IPS-15b (cell line): Measurements from ENCODE around the gene DHX34.

Source experiments
- H3K27me3 ChIP-seq: one replicate; pipeline ENCODE4 v1.6.1; 2013; ENCODE audit warnings: low read length; ENCODE audit not compliant: control insufficient read depth, insufficient read depth
- H3K36me3 ChIP-seq: one replicate; pipeline ENCODE4 v1.6.1; 2013; ENCODE audit warnings: low read length; ENCODE audit not compliant: control insufficient read depth, insufficient read depth
- H3K4me1 ChIP-seq: one replicate; pipeline ENCODE4 v1.6.1; 2013; ENCODE audit warnings: mild to moderate bottlenecking, low read length; ENCODE audit not compliant: control insufficient read depth, insufficient read depth
- H3K4me3 ChIP-seq: one replicate; pipeline ENCODE4 v1.5.1; 2013; ENCODE audit warnings: low read depth, low read length
- H3K9ac ChIP-seq: one replicate; pipeline ENCODE4 v1.6.1; 2013; ENCODE audit warnings: low read depth, mild to moderate bottlenecking, low read length
- H3K9me3 ChIP-seq: one replicate; pipeline ENCODE4 v1.6.1; 2013; ENCODE audit warnings: mild to moderate bottlenecking, low read length; ENCODE audit not compliant: control insufficient read depth, insufficient read depth

The DHX34 gene

GRCh38 chr19:47417746-47418691 is 68.9 kb downstream of the DHX34 start:
- H3K27me3 ChIP-seq: peaks cover 64% of the 10 kb centered on the region
- H3K36me3 ChIP-seq: peaks cover 8% of the 10 kb centered on the region
- H3K4me3 ChIP-seq: peak overlapping the region; percentile 58
- H3K4me1 ChIP-seq: peaks cover 14% of the 10 kb centered on the region
- no peaks in the 10 kb centered on the region for H3K9me3 ChIP-seq
- no peak overlapping the region for H3K9ac ChIP-seq

DNA sequence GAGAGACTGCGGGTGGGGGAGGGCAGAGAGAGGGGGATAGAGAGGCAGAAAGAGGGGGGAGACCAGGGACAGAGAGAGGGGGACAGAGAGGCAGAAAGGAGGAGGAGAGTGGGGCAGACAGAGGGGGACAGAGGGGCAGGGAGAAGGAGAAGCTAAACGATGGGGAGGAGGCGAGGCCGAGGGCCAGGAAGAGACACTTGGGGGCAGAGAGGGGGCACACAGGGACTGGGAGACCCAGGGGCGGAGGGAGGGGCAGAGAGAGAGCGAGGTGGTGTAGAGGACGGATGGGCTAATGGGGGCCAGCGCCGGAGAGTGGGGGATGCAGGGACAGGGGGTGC is 69.5 kb downstream of the DHX34 start:
- H3K27me3 ChIP-seq: peaks cover 71% of the 10 kb centered on the region
- no peak overlapping the region for H3K9ac ChIP-seq
- peak overlapping the region; percentile 58 for H3K4me3 ChIP-seq
- H3K36me3 ChIP-seq: peaks cover 8% of the 10 kb centered on the region
- H3K9me3 ChIP-seq: no peaks in the 10 kb centered on the region
- H3K4me1 ChIP-seq: peaks cover 14% of the 10 kb centered on the region

DNA sequence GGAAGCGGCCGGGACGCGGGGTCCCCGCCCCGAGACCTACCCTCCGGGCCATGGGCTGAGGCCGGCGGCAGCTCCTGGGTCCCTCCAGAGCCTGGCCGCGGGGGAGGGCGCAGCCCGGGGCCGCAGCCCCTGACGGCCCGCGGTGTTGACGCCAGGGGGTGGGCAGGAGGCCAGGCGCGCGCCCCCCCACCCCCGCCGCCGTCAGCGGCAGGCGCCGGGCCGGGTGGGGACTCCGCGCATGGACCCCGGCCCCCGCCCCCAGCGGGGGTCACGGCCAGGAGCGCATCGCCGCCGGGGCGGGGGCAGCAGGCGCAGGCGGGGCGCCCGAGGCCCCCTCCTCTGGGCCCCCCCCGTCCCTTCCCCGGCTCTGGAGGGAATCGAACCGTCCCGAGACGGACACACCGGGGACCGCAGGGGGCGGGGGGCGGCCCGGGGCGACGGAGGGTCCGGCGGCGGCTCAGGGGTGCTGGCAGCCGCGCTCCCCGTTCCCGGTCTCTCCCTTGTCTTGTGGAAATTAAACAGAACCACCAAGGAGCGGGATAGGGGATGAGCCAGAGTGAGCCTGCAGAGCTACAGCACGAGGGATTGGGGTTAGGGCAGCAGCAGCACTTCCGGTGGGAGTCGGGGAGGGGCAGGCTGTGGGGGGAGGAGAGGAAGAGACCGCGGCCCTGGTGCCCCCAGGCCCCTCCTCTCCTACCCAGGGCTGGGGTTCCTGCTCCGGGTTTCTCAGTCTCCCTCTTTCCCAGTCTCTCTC is 70.1 kb downstream of the DHX34 start, which contains the start of gene MEIS3:
Gene MEIS3, minus strand, starts transcription at position 498 of the 754 bp plus-strand sequence. Its CDS starts 446 bp downstream, at position 52.
- H3K36me3 ChIP-seq: peaks cover 4% of the 10 kb centered on the region
- H3K4me3 ChIP-seq: peak within 1 kb of the TSS; percentile 58
- H3K4me1 ChIP-seq: peaks cover 14% of the 10 kb centered on the region
- H3K9me3 ChIP-seq: no peaks in the 10 kb centered on the region
- H3K9ac ChIP-seq: no peak within 1 kb of the TSS
- H3K27me3 ChIP-seq: peaks cover 75% of the 10 kb centered on the region

DNA sequence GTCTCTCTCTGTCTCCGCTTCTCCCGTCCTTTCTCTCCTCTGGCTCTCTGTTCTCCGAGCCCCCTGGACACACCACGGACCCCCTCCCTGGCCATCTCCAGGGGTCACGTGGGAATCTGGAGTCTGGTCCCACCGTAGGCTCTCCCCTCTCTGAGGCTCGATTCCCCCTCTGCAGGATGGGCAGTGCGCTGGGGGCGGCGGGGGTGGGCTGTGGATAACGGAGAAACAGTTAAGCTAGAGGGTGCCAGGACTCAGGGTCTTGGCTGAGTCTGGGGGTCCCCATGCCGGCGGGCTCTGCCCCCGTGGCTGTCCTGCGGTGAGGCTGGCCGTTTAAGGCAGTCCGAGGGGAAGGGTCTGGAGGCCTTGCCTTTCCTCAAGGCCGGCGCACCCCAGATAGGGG is 70.7 kb downstream of the DHX34 start:
- Histone ChIP-seq H3K4me1 (peaks cover 14% of the 10 kb centered on the region), H3K9ac (no peak overlapping the region), H3K9me3 (no peaks in the 10 kb centered on the region), H3K36me3 (no peaks in the 10 kb centered on the region), H3K27me3 (peaks cover 77% of the 10 kb centered on the region), H3K4me3 (peak overlapping the region; percentile 48)

DNA sequence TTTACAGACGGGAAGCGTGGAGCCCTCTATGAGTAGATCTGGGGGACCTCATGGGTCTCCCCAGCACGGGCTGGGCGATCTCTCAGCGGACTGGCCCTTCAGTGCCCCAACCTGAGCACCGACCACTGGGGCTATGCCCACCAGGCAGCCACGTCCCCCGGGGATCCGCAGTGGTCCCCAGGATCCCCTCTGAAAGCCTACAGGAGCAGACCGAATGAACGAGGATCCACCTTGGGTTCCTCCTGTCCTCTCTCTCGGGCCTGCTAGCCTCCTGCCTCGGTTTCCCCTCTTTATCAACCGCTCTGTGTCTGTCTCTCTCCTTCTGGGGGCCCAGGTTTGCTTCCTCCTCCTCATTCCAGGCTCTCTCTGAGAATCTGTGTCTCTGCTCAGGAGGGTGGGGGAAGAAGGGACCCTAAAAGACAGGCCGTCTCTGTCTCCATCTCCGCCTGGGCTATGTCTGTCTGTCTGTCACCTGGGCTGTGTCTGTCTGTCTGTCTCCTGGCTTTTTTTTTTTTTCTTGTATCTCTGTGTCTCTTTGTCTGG is 72.2 kb downstream of the DHX34 start:
- peaks cover 78% of the 10 kb centered on the region for H3K27me3 ChIP-seq
- no peaks in the 10 kb centered on the region for H3K9me3 ChIP-seq
- H3K4me1 ChIP-seq: peaks cover 14% of the 10 kb centered on the region
- H3K9ac ChIP-seq: no peak overlapping the region
- H3K4me3 ChIP-seq: peak overlapping the region; percentile 48
- H3K36me3 ChIP-seq: no peaks in the 10 kb centered on the region

- Histone ChIP-seq H3K9ac (no peak overlapping the region), H3K9me3 (no peaks in the 10 kb centered on the region), H3K4me3 (peak overlapping the region; percentile 33), H3K4me1 (peaks cover 14% of the 10 kb centered on the region), H3K36me3 (no peaks in the 10 kb centered on the region), H3K27me3 (peaks cover 78% of the 10 kb centered on the region)
Measured at GRCh38 chr19:47421844-47422395, 72.8 kb downstream of the DHX34 start.

DNA sequence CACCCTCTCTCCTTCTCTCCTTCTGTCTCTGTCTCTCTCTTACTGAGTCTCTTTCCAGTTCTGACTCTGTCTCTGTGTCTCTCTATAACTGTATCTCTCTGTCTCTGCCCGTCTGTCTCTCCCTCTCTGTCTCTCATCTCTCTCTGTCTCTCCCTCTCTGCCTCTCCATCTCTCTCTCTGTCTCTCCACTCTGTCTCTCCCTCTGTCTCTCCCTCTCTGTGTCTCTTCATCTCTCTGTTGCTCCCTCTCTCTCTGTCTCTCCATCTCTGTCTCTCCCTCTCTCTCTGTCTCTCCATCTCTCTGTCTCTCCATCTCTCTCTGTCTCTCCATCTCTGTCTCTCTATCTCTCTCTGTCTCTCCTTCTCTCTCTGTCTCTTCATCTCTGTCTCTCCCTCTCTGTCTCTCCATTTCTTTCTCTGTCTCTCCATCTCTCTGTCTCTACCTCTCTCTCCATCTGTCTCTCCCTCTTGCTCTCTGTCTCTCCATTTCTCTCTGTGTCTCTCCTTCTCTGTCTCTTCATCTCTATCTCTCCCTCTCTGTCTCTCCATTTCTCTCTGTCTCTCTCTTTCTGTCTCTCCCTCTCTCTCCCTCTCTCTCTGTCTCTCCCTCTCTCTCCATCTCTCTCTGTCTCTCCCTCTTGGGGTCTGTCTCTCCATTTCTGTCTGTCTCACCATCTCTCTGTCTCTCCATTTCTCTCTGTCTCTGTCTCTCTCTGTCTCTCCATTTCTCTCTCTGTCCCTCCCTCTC is 73.5 kb downstream of the DHX34 start:
- Histone ChIP-seq H3K4me1 (peaks cover 12% of the 10 kb centered on the region), H3K27me3 (peaks cover 73% of the 10 kb centered on the region), H3K36me3 (no peaks in the 10 kb centered on the region), H3K4me3 (peak overlapping the region; percentile 33), H3K9me3 (no peaks in the 10 kb centered on the region), H3K9ac (no peak overlapping the region)

- Histone ChIP-seq H3K9me3 (no peaks in the 10 kb centered on the region), H3K36me3 (no peaks in the 10 kb centered on the region), H3K4me3 (peak overlapping the region; percentile 21), H3K9ac (no peak overlapping the region), H3K4me1 (peaks cover 7% of the 10 kb centered on the region), H3K27me3 (peaks cover 65% of the 10 kb centered on the region)
Measured at GRCh38 chr19:47423203-47423882, 74.2 kb downstream of the DHX34 start.

- H3K9ac ChIP-seq: peak overlapping the region; percentile 20
- H3K9me3 ChIP-seq: no peaks in the 10 kb centered on the region
- H3K4me3 ChIP-seq: peak overlapping the region; percentile 63
- H3K4me1 ChIP-seq: peaks cover 3% of the 10 kb centered on the region
- peaks cover 49% of the 10 kb centered on the region for H3K27me3 ChIP-seq
- no peaks in the 10 kb centered on the region for H3K36me3 ChIP-seq
Measured at GRCh38 chr19:47427241-47428176, 78.4 kb downstream of the DHX34 start.
